GM06990 (cell line): Measurements from ENCODE around the gene CRTAC1.

Experiments used
- DNase-seq: peaks from one replicate; pipeline ENCODE4 v3.0.0-alpha.2; 2011; ENCODE audit not compliant: insufficient read length; ENCODE audit errors: extremely low read depth
- H3K27me3 ChIP-seq: replicated peaks from 2 replicates; pipeline ENCODE4 v1.6.0; 2011; ENCODE audit warnings: low read length; ENCODE audit not compliant: control insufficient read depth, insufficient read depth
- H3K36me3 ChIP-seq: 2 replicates; pipeline ENCODE4 v1.5.1; 2011; ENCODE audit warnings: low read length; ENCODE audit not compliant: control insufficient read depth, insufficient read depth
- H3K4me3 ChIP-seq: replicated peaks from 2 replicates; pipeline ENCODE4 v1.5.1; 2011; ENCODE audit warnings: low read depth, mild to moderate bottlenecking, control low read depth, low read length
- CTCF ChIP-seq: IDR thresholded peaks from 2 replicates; pipeline ENCODE4 v1.5.1; 2011; ENCODE audit warnings: low read length, control low read depth, mild to moderate bottlenecking, inconsistent platforms; ENCODE audit not compliant: insufficient read depth, poor library complexity, severe bottlenecking

CRTAC1 gene

GRCh38 chr10:97861924-97862323, 168.5 kb downstream of the CRTAC1 start:
- H3K27me3 ChIP-seq: peaks cover 10% of the 10 kb centered on the region
- H3K36me3 ChIP-seq: no peaks in the 10 kb centered on the region
- TF ChIP-seq CTCF: no peak
- no peak overlapping the region for H3K4me3 ChIP-seq
- DNase-seq: no peak

GRCh38 chr10:97861097-97861750, 169.2 kb downstream of the CRTAC1 start:
- TF ChIP-seq CTCF: no peak
- peaks cover 8% of the 10 kb centered on the region for H3K27me3 ChIP-seq
- DNase-seq: no peak
- H3K36me3 ChIP-seq: no peaks in the 10 kb centered on the region
- no peak overlapping the region for H3K4me3 ChIP-seq

GRCh38 chr10:97858001-97858439, 172.4 kb downstream of the CRTAC1 start:
- Histone ChIP-seq H3K27me3 (peaks cover 8% of the 10 kb centered on the region), H3K4me3 (no peak overlapping the region), H3K36me3 (no peaks in the 10 kb centered on the region)
- DNase-seq: no peak
- no peak for TF ChIP-seq CTCF

GRCh38 chr10:97854743-97855142, 175.7 kb downstream of the CRTAC1 start:
- no peak for TF ChIP-seq CTCF

GRCh38 chr10:97852840-97853405, 177.5 kb downstream of the CRTAC1 start:
- Histone ChIP-seq H3K27me3 (peaks cover 10% of the 10 kb centered on the region), H3K4me3 (no peak overlapping the region), H3K36me3 (no peaks in the 10 kb centered on the region)
- no peak for DNase-seq
- no peak for TF ChIP-seq CTCF

More at GRCh38 chr10:97854743-97855142, 175.7 kb downstream of the CRTAC1 start:
- DNase-seq: no peak
- Histone ChIP-seq H3K36me3 (no peaks in the 10 kb centered on the region), H3K27me3 (peaks cover 14% of the 10 kb centered on the region), H3K4me3 (no peak overlapping the region)
